Keratinocyte (primary cell): ENCODE results near the gene UBQLN4. TPM values are rescaled to one million over a fixed set of nuclear protein-coding genes. Genes with fewer than 3 reads are reported as not detected.

Experiments used
- DNase-seq: peaks from one replicate; pipeline ENCODE4 v3.0.0-alpha.2; 2011; ENCODE audit warnings: low read depth, missing footprints, low spot score
- FAIRE-seq: peaks from 2 replicates; lab custom pipeline; 2011; peaks lifted over from hg19 to GRCh38; lab: Jason Lieb, UNC
- H2AFZ ChIP-seq: 2 replicates; pipeline ENCODE4 v1.6.0; 2012; ENCODE audit warnings: low read length, control low read depth, inconsistent platforms; ENCODE audit not compliant: control insufficient read depth
- H3K27ac ChIP-seq: 2 replicates; pipeline ENCODE4 v1.5.1; 2011; ENCODE audit warnings: low read length; ENCODE audit not compliant: control insufficient read depth, insufficient read depth
- H3K27me3 ChIP-seq: 3 replicates; pipeline ENCODE4 v1.6.0; 2011; ENCODE audit warnings: low read length; ENCODE audit not compliant: control insufficient read depth, insufficient read depth; ENCODE audit errors: extremely low read depth
- H3K36me3 ChIP-seq, 2 experiments: 2 replicates in 1 of 2; 3 replicates in 1 of 2; pipeline ENCODE4 v1.5.1; 2011; ENCODE audit warnings: low read length in 2 of 2, mild to moderate bottlenecking in 1 of 2; ENCODE audit not compliant: control insufficient read depth in 2 of 2, insufficient read depth in 2 of 2; ENCODE audit errors: extremely low read depth in 1 of 2
- H3K4me1 ChIP-seq: 3 replicates; pipeline ENCODE4 v1.5.1; 2011; ENCODE audit warnings: low read length; ENCODE audit not compliant: control insufficient read depth, insufficient read depth; ENCODE audit errors: extremely low read depth
- H3K4me2 ChIP-seq: 3 replicates; pipeline ENCODE4 v1.6.0; 2011; ENCODE audit warnings: low read depth, low read length; ENCODE audit not compliant: control insufficient read depth, insufficient read depth; ENCODE audit errors: extremely low read depth
- H3K4me3 ChIP-seq, 3 experiments: fragments of 200-600 bp in 1 of 3; sonication (generic) in 1 of 3; 2 replicates in 2 of 3; 3 replicates in 1 of 3; pipeline ENCODE4 v1.5.1; 2011 to 2016; ENCODE audit warnings: low read length in 3 of 3, mild to moderate bottlenecking in 3 of 3, control low read depth in 2 of 3, inconsistent platforms in 1 of 3, low read depth in 1 of 3, mixed read lengths in 1 of 3, mixed run types in 1 of 3, moderate library complexity in 1 of 3; ENCODE audit not compliant: control insufficient read depth in 2 of 3, insufficient read depth in 2 of 3; ENCODE audit errors: extremely low read depth in 1 of 3
- H3K79me2 ChIP-seq: 2 replicates; pipeline ENCODE4 v1.6.0; 2012; ENCODE audit warnings: low read length; ENCODE audit not compliant: control insufficient read depth, insufficient read depth
- H3K9ac ChIP-seq: 3 replicates; pipeline ENCODE4 v1.6.0; 2011; ENCODE audit warnings: low read length; ENCODE audit not compliant: control insufficient read depth, insufficient read depth; ENCODE audit errors: extremely low read depth
- H3K9me1 ChIP-seq: 3 replicates; pipeline ENCODE4 v1.6.0; 2011; ENCODE audit warnings: low read length; ENCODE audit not compliant: control insufficient read depth, insufficient read depth; ENCODE audit errors: extremely low read depth
- H3K9me3 ChIP-seq: 2 replicates; pipeline ENCODE4 v1.5.1; 2012; ENCODE audit warnings: low read depth, low read length; ENCODE audit not compliant: control insufficient read depth
- H4K20me1 ChIP-seq: 3 replicates; pipeline ENCODE4 v1.6.0; 2011; ENCODE audit warnings: low read length; ENCODE audit not compliant: control insufficient read depth, insufficient read depth; ENCODE audit errors: extremely low read depth
- dilution Hi-C: fragments of 300-500 bp; cut with MboI; formaldehyde crosslinking; loops from one replicate; pipeline ENCODE4 v1.7.0; 2020; ENCODE audit warnings: low sequenced_read_pairs; ENCODE audit not compliant: extremely low pct_ligation_motif_present
- polyA plus RNA-seq, 5 experiments: library from polyadenylated mRNA; depleted of rRNA in 3 of 5; stranded (reverse) in 3 of 5; stranded (forward) in 1 of 5; unstranded in 1 of 5; fragments of >200 nt; gene quantifications; 1 replicate in 1 of 5; 2 replicates in 3 of 5; 3 replicates in 1 of 5; pipeline versions ENCODE4 v1.2.1 to v1.2.3, GENCODE V29; 2011 to 2012; ENCODE audit warnings: missing spikeins in 2 of 5, low read depth in 1 of 5, low replicate concordance in 1 of 5
- TF ChIP-seq, protein P1 (sequence below), 3 experiments: IDR thresholded peaks in 1 of 3; conservative IDR thresholded peaks in 1 of 3; optimal IDR thresholded peaks in 1 of 3; 2 replicates in 2 of 3; 3 replicates in 1 of 3; pipeline versions ENCODE3 to v1.5.1; 2011; ENCODE audit warnings: low read length in 3 of 3, mild to moderate bottlenecking in 3 of 3, moderate library complexity in 2 of 3, control low read depth in 1 of 3, inconsistent platforms in 1 of 3; ENCODE audit not compliant: insufficient read depth in 2 of 3; ENCODE audit errors: extremely low read depth in 1 of 3

Gene UBQLN4
- polyA plus RNA-seq, 1 donor (not counting 4 experiments of a cell fraction or from before 2014, with no cell fraction given) = 35.8 TPM

DNA sequence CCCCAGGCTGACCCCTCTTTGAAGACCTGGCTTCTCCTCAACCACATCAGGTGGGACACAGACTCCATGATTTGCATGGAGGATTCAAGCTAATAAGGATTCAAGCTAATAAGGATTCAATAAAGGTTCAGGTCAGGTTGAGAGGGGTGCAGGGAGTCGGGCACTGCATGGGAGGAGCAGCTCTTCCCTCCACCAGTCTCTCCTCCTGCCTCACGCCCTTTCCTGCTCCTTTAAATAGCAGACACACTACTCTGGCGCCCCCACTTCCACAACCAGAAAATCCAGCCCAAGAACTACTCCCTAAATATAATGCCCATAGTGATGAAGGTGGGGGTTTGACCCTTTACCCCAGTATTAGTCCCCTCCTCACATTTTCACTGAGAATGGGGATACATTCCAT is 21.6 kb upstream of the UBQLN4 start:
- FAIRE-seq = no peak
- dilution Hi-C loops = no loop called here
- no peak overlapping the region for H3K4me3 ChIP-seq
- no peak overlapping the region for H2AFZ ChIP-seq
- no peak for DNase-seq
- H3K27me3 ChIP-seq = no peaks in the 10 kb centered on the region
- TF ChIP-seq, protein P1, sequence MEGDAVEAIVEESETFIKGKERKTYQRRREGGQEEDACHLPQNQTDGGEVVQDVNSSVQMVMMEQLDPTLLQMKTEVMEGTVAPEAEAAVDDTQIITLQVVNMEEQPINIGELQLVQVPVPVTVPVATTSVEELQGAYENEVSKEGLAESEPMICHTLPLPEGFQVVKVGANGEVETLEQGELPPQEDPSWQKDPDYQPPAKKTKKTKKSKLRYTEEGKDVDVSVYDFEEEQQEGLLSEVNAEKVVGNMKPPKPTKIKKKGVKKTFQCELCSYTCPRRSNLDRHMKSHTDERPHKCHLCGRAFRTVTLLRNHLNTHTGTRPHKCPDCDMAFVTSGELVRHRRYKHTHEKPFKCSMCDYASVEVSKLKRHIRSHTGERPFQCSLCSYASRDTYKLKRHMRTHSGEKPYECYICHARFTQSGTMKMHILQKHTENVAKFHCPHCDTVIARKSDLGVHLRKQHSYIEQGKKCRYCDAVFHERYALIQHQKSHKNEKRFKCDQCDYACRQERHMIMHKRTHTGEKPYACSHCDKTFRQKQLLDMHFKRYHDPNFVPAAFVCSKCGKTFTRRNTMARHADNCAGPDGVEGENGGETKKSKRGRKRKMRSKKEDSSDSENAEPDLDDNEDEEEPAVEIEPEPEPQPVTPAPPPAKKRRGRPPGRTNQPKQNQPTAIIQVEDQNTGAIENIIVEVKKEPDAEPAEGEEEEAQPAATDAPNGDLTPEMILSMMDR (optimal IDR thresholded peaks at IDR 0.05 in 1 of 3, IDR thresholded peaks at IDR 0.05 in 1 of 3, conservative IDR thresholded peaks at IDR 0.05 in 1 of 3; ENCODE audit: extremely low read depth in 1 of 3, insufficient read depth in 2 of 3, low read length in 3 of 3) = no peak
- H3K79me2 ChIP-seq = no peaks in the 10 kb centered on the region
- no peaks in the 10 kb centered on the region for H3K9me1 ChIP-seq
- no peak overlapping the region for H3K4me2 ChIP-seq
- H3K4me1 ChIP-seq = no peaks in the 10 kb centered on the region
- H3K9me3 ChIP-seq = no peaks in the 10 kb centered on the region
- no peak overlapping the region for H3K9ac ChIP-seq
- no peak overlapping the region for H3K27ac ChIP-seq
- no peaks in the 10 kb centered on the region for H4K20me1 ChIP-seq
- peaks cover 6 to 10% of the 10 kb centered on the region in 2 experiments for H3K36me3 ChIP-seq

DNA sequence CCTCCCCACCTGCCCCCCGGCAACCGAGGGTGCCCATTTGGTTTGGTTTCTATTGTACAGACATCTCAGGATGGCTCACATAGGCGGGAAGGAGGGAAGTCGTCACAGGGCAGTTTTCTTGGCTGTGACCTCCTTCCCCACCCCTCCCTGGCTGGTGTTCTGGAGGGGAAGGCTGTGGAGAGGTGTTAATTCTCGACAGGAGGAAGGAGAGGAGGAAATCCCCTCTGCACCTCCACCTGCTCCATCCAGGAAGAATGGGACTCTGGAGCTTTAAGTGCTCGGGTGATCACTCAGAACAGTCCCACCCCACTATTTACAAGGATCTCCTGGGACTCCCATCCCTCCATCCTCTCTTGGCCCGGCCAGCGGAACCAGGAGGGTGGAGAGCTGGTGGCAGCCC is 21.1 kb upstream of the UBQLN4 start:
- peaks cover 11 to 15% of the 10 kb centered on the region in 2 experiments for H3K36me3 ChIP-seq
- TF ChIP-seq, protein P1 (optimal IDR thresholded peaks at IDR 0.05 in 1 of 3, IDR thresholded peaks at IDR 0.05 in 1 of 3, conservative IDR thresholded peaks at IDR 0.05 in 1 of 3; ENCODE audit: extremely low read depth in 1 of 3, insufficient read depth in 2 of 3, low read length in 3 of 3) = no peak
- no peak overlapping the region for H2AFZ ChIP-seq
- H3K9ac ChIP-seq = no peak overlapping the region
- DNase-seq (no peak), FAIRE-seq (no peak)
- H3K4me1 ChIP-seq = no peaks in the 10 kb centered on the region
- no peak overlapping the region for H3K4me3 ChIP-seq
- no peak overlapping the region for H3K27ac ChIP-seq
- H3K27me3 ChIP-seq = no peaks in the 10 kb centered on the region
- no peaks in the 10 kb centered on the region for H4K20me1 ChIP-seq
- H3K4me2 ChIP-seq = no peak overlapping the region
- no peaks in the 10 kb centered on the region for H3K9me3 ChIP-seq
- dilution Hi-C loops = no loop called here
- H3K9me1 ChIP-seq = no peaks in the 10 kb centered on the region
- no peaks in the 10 kb centered on the region for H3K79me2 ChIP-seq
